ENCODE results near the gene CALCOCO1. TPM values are rescaled to one million over a fixed set of nuclear protein-coding genes. Genes with fewer than 3 reads are reported as not detected.
A peak's percentile ranks its signal among the peaks of the same experiment; 100 is the strongest.

Gene CALCOCO1
- total and polyA plus RNA-seq, 2 of the 8 experiments (the other 6 are each of a cell fraction or from before 2014, with no cell fraction given), result 20.3 to 39.3 TPM

DNA sequence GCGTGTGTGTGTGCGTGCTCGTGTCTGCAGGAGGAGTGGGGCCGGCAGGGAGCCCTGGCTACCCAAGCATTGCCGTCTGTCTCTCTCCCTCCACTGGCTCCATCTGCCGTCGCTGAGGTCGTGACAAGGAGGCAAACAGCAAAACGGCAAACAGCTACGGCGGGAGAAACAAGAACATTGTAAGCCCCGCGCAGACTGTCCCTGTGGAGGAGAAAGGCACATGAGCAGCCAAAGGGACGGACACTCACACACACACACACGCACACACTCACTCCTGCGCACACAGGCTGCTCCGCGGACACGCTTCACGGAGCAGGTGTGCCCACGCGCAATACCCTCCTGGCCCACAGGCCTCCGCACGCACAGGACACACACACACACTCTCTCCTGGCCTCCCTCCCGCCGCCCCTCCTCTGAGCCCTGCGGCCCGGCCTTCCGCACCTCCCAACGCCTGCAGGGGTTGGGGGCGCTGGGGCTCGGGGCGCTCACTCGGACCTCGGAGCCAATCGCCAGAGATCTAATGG is 23.6 kb upstream of the CALCOCO1 start:
- Histone ChIP-seq H4K20me1 (replicated peaks in 1 of 2; ENCODE audit: control insufficient read depth in 1 of 2, insufficient read depth in 2 of 2, low read length in 2 of 2) (peaks cover 0 to 3% of the 10 kb centered on the region in 2 experiments), H3K36me3 (ENCODE audit: control insufficient read depth in 2 of 4, insufficient read depth in 4 of 4, low read length in 3 of 4) (no peaks in the 10 kb centered on the region), H3K27me3 (replicated peaks in 1 of 4; ENCODE audit: control insufficient read depth in 3 of 4, extremely low read depth in 1 of 4, insufficient read depth in 3 of 4, low read length in 3 of 4) (peaks cover 65 to 90% (median 81%) of the 10 kb centered on the region in 4 experiments), H4K5ac (ENCODE audit: insufficient read length, low read depth, low read length) (no peak overlapping the region), H2AK5ac (ENCODE audit: low read depth, low read length) (peak overlapping the region; percentile 66; the same call in 1 of the 2 replicates), H3K79me2 (ENCODE audit: control insufficient read depth in 1 of 2, insufficient read depth in 2 of 2, low read length in 2 of 2) (no peaks in the 10 kb centered on the region), H4K91ac (replicated peaks; ENCODE audit: insufficient read length, low read length) (peak overlapping the region; percentile 61), H2BK12ac (ENCODE audit: low read depth, low read length) (peak overlapping the region; percentile 100), H3K56ac (replicated peaks; ENCODE audit: insufficient read length, low read depth, low read length) (no peak overlapping the region), H3K4me1 (replicated peaks in 1 of 4; ENCODE audit: control insufficient read depth in 3 of 4, insufficient read depth in 4 of 4, low read length in 3 of 4) (peaks cover 0 to 30% (median 8%) of the 10 kb centered on the region in 4 experiments; a peak in 6 of 7 replicates), H2AFZ (ENCODE audit: low read length) (peak overlapping the region; percentile 86; the same call in 1 of the 2 replicates), H2BK15ac (ENCODE audit: low read length) (peak overlapping the region; percentile 100), H3K27ac (ENCODE audit: low read depth, low read length) (no peak overlapping the region), H3K23me2 (ENCODE audit: low read depth, low read length) (peaks cover 14% of the 10 kb centered on the region; the same call in 1 of the 2 replicates), H3K9me3 (ENCODE audit: insufficient read depth in 2 of 2, low read depth in 1 of 2, low read length in 1 of 2) (no peaks in the 10 kb centered on the region), H3K79me1 (ENCODE audit: low read depth, low read length) (no peaks in the 10 kb centered on the region), H3K18ac (ENCODE audit: extremely low read depth, low read length) (peak overlapping the region; percentile 36; the same call in 1 of the 2 replicates), H3K4ac (replicated peaks; ENCODE audit: insufficient read length, low read depth, low read length) (peak overlapping the region; percentile 82), H2BK20ac (ENCODE audit: low read length) (peak overlapping the region; percentile 72; the same call in 1 of the 2 replicates), H2BK120ac (replicated peaks; ENCODE audit: low read depth, low read length) (peak overlapping the region; percentile 25), H3K4me2 (ENCODE audit: insufficient read depth in 1 of 2, low read depth in 2 of 2, low read length in 2 of 2) (peak overlapping the region; percentile 96 to 98), H3K14ac (ENCODE audit: insufficient read length) (no peak overlapping the region), H3K9ac (replicated peaks in 1 of 4; ENCODE audit: extremely low read depth in 1 of 4, low read depth in 3 of 4, low read length in 3 of 4) (no peak overlapping the region; a peak in 1 of 7 replicates), H3K23ac (ENCODE audit: insufficient read length) (no peak overlapping the region), H4K8ac (ENCODE audit: extremely low read depth, insufficient read depth, low read length) (no peak overlapping the region; the same call in 1 of the 2 replicates), H2BK5ac (ENCODE audit: low read depth, low read length) (peak overlapping the region; percentile 97; the same call in 1 of the 2 replicates), H3K4me3 (ENCODE audit: extremely low read depth in 1 of 4, insufficient read depth in 2 of 4, low read depth in 3 of 4, low read length in 4 of 4) (peak overlapping the region; percentile 42 to 77 (median 52))
- DNase-seq (ENCODE audit: low read depth in 1 of 2, low spot score in 2 of 2) (peak in 1 of 2 experiments; percentile 67), FAIRE-seq (no peak)
- WGBS, 2 experiments (ENCODE audit: extremely low coverage in 1 of 2, insufficient coverage in 1 of 2, insufficient read length in 1 of 2, insufficient replicate concordance in 2 of 2, low coverage in 1 of 2, low lambda C conversion rate in 2 of 2, missing lambda C conversion rate in 1 of 2), result 5% methylated on average over 30 of the region's 36 CpGs; no CpG with 5 or more reads in 1 of the 2 experiments
- ChIA-PET POLR2A (ENCODE audit: partially characterized antibody) (interaction anchor here (1.0 to 3.1 kb wide), 4 partner anchors 20 to 118 kb away, joined by 4 to 10 read pairs (median 4); partner anchors contain the start of gene ATP5MC2), CTCF (ENCODE audit: partially characterized antibody) (interaction anchor here (0.8 to 2.1 kb wide), 6 partner anchors 8 to 202 kb away, joined by 3 to 11 read pairs (median 4); no protein-coding TSS in a partner anchor)
- TF ChIP-seq EZH2 (IDR thresholded peaks at IDR 0.05; ENCODE audit: low read depth, low read length, severe bottlenecking), result peak; percentile 69
- no peak for TF ChIP-seq JUND (IDR thresholded peaks at IDR 0.05; ENCODE audit: low read length)
- no peak for TF ChIP-seq ZNF274 (IDR thresholded peaks at IDR 0.05; ENCODE audit: borderline replicate concordance, extremely low read depth, low read length)
- TF ChIP-seq, protein P1, sequence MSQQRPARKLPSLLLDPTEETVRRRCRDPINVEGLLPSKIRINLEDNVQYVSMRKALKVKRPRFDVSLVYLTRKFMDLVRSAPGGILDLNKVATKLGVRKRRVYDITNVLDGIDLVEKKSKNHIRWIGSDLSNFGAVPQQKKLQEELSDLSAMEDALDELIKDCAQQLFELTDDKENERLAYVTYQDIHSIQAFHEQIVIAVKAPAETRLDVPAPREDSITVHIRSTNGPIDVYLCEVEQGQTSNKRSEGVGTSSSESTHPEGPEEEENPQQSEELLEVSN (IDR thresholded peaks at IDR 0.05), result peak; percentile 47
- TF ChIP-seq SIX5 (IDR thresholded peaks at IDR 0.05; ENCODE audit: low read depth, low read length), result no peak
- TF ChIP-seq PHF8 (conservative IDR thresholded peaks at IDR 0.05; ENCODE audit: low read depth, low read length), result no peak
- no peak for TF ChIP-seq SP2 (IDR thresholded peaks at IDR 0.05; ENCODE audit: low read length)
- TF ChIP-seq CBX5 (IDR thresholded peaks at IDR 0.05; ENCODE audit: low read depth, low read length), result no peak
- no peak for TF ChIP-seq TAF7 (optimal IDR thresholded peaks at IDR 0.05; ENCODE audit: borderline replicate concordance, low read depth, low read length)
- TF ChIP-seq KDM1A (IDR thresholded peaks at IDR 0.05; ENCODE audit: borderline replicate concordance, low read length), result no peak
- no peak for TF ChIP-seq FOSL1 (IDR thresholded peaks at IDR 0.05; ENCODE audit: insufficient read depth, low read depth, low read length)
- TF ChIP-seq SUZ12 (IDR thresholded peaks at IDR 0.05; ENCODE audit: low read length), result peak; percentile 10; the same call in 1 of the 2 replicates
